Lung (tissue), 10 donors: ENCODE data around the gene SMIM11. TPM values are rescaled to one million over a fixed set of nuclear protein-coding genes. Genes with fewer than 3 reads are reported as not detected.
"Not testable (repeated sequence)": the region's sequence is repeated elsewhere in the genome, so short reads cannot be mapped to it uniquely, and the experiment has no call there.

Source experiments
- ATAC-seq: fragments of 200-7000 bp; cut with Tn5 transposase; one replicate; pipeline ENCODE4 v1.9.1; 2020; ENCODE audit warnings: moderate number of reproducible peaks; ENCODE audit not compliant: insufficient read depth, low FRiP score
- DNase-seq, 3 donors: peaks; one replicate each; pipeline ENCODE4 v3.0.0-alpha.2; 2013 to 2017
- H3K27ac ChIP-seq, 2 donors: one replicate each; pipeline ENCODE4 v1.5.1; 2013; ENCODE audit warnings: mild to moderate bottlenecking in 2 of 2, moderate library complexity in 2 of 2, control low read depth in 1 of 2, inconsistent platforms in 1 of 2, low read depth in 1 of 2, low read length in 1 of 2
- H3K27me3 ChIP-seq, 3 donors: one replicate each; pipeline ENCODE4 v1.5.1; 2013; ENCODE audit warnings: low read length in 2 of 3; ENCODE audit not compliant: control insufficient read depth in 3 of 3, insufficient read depth in 3 of 3
- H3K36me3 ChIP-seq, 4 donors: one replicate each; pipeline ENCODE4 v1.5.1; 2013; ENCODE audit warnings: low read length in 4 of 4, mild to moderate bottlenecking in 1 of 4, moderate library complexity in 1 of 4; ENCODE audit not compliant: control insufficient read depth in 4 of 4, insufficient read depth in 4 of 4
- H3K4me1 ChIP-seq, 5 donors: one replicate each; pipeline ENCODE4 v1.5.1; 2013; ENCODE audit warnings: low read length in 5 of 5, mild to moderate bottlenecking in 2 of 5, moderate library complexity in 1 of 5; ENCODE audit not compliant: control insufficient read depth in 5 of 5, insufficient read depth in 5 of 5
- H3K4me3 ChIP-seq: one replicate; pipeline ENCODE4 v1.5.1; 2013; ENCODE audit warnings: mild to moderate bottlenecking, control low read depth, moderate library complexity
- H3K9ac ChIP-seq, 2 donors: one replicate each; pipeline ENCODE4 v1.5.1; 2013; ENCODE audit warnings: low read length in 2 of 2, control low read depth in 1 of 2; ENCODE audit not compliant: insufficient read depth in 1 of 2
- H3K9me3 ChIP-seq, 4 donors: one replicate each; pipeline ENCODE4 v1.5.1; 2013; ENCODE audit warnings: low read length in 3 of 4, mild to moderate bottlenecking in 1 of 4, moderate library complexity in 1 of 4; ENCODE audit not compliant: control insufficient read depth in 4 of 4, insufficient read depth in 3 of 4
- WGBS, 2 donors: extraction: QIAGEN DNeasy Blood & Tissue Kit; methylation state at CpG; one replicate each; pipeline ENCODE4 v1.1.7; 2013; 5-methylcytosine and 5-hydroxymethylcytosine counted together
- polyA plus RNA-seq, 2 donors: library from polyadenylated mRNA; stranded (reverse); fragments of 200-250 nt; gene quantifications; one replicate each; pipeline ENCODE4 v1.2.1, GENCODE V29; 2013
- total RNA-seq, 2 donors: library from RNA; depleted of rRNA in 1 of 2; stranded (reverse); fragments of >200 nt in 1 of 2; gene quantifications; one replicate each; pipeline ENCODE4 v1.2.1, GENCODE V29; 2014 to 2021
- donor health status: Bipolar disorder and iron deficiency.
- donor health status: healthy.
- donor health status: DM: yes; HTN: yes; CAD: no.

The SMIM11 gene
- total and polyA plus RNA-seq, 4 donors, result 3.5 to 8.0 (median 6.6) TPM

GRCh38 chr21:34404742-34405141, 29.4 kb downstream of the SMIM11 start:
- H3K4me1 ChIP-seq, H3K4me3 ChIP-seq, H3K27me3 ChIP-seq, ATAC-seq, DNase-seq, H3K9me3 ChIP-seq, H3K36me3 ChIP-seq, H3K9ac ChIP-seq, H3K27ac ChIP-seq: not testable (repeated sequence)
- WGBS, 2 donors, result no CpG with 5 or more reads among the region's 5 CpGs

GRCh38 chr21:34405686-34406085, 30.4 kb downstream of the SMIM11 start:
- not testable (repeated sequence) for DNase-seq, H3K27ac ChIP-seq, H3K36me3 ChIP-seq, H3K27me3 ChIP-seq, H3K4me3 ChIP-seq, ATAC-seq, H3K9me3 ChIP-seq, H3K9ac ChIP-seq, H3K4me1 ChIP-seq
- WGBS, 2 donors, result no CpG with 5 or more reads among the region's 2 CpGs

GRCh38 chr21:34406102-34406501, 30.8 kb downstream of the SMIM11 start:
- H3K4me3 ChIP-seq, H3K27ac ChIP-seq, H3K36me3 ChIP-seq, DNase-seq, H3K9ac ChIP-seq, ATAC-seq, H3K27me3 ChIP-seq, H3K4me1 ChIP-seq, H3K9me3 ChIP-seq: not testable (repeated sequence)
- WGBS, 2 donors, result no CpG with 5 or more reads among the region's 6 CpGs

GRCh38 chr21:34406676-34407075, 31.4 kb downstream of the SMIM11 start:
- H3K4me3 ChIP-seq, H3K9me3 ChIP-seq, H3K9ac ChIP-seq, H3K27me3 ChIP-seq, H3K36me3 ChIP-seq, H3K27ac ChIP-seq, DNase-seq, ATAC-seq, H3K4me1 ChIP-seq: not testable (repeated sequence)
- WGBS, 2 donors, result no CpG with 5 or more reads among the region's 2 CpGs

GRCh38 chr21:34407294-34407693, 32.0 kb downstream of the SMIM11 start:
- H3K4me1 ChIP-seq, H3K9me3 ChIP-seq, H3K27me3 ChIP-seq, ATAC-seq, DNase-seq, H3K9ac ChIP-seq, H3K4me3 ChIP-seq, H3K36me3 ChIP-seq, H3K27ac ChIP-seq: not testable (repeated sequence)
- no CpG with 5 or more reads among the region's 9 CpGs for WGBS, 2 donors

GRCh38 chr21:34417448-34418077, 42.3 kb downstream of the SMIM11 start:
- H3K4me3 ChIP-seq, ATAC-seq, H3K36me3 ChIP-seq, H3K27ac ChIP-seq, H3K9me3 ChIP-seq, H3K27me3 ChIP-seq, DNase-seq, H3K9ac ChIP-seq, H3K4me1 ChIP-seq: not testable (repeated sequence)
- no CpG with 5 or more reads among the region's 5 CpGs for WGBS, 2 donors

GRCh38 chr21:34423805-34424204, 48.5 kb downstream of the SMIM11 start, which contains the start of gene SMIM34:
SMIM34 (minus strand) TSS chr21:34423951; CDS start chr21:34423839, 112 bp downstream.
- not testable (repeated sequence) for H3K4me3 ChIP-seq, H3K36me3 ChIP-seq, H3K4me1 ChIP-seq, H3K27ac ChIP-seq, ATAC-seq, H3K9me3 ChIP-seq, H3K9ac ChIP-seq, DNase-seq, H3K27me3 ChIP-seq
- WGBS, 2 donors, result no CpG with 5 or more reads among the region's 4 CpGs

- not testable (repeated sequence) for ATAC-seq, H3K9ac ChIP-seq, H3K27me3 ChIP-seq, H3K9me3 ChIP-seq, DNase-seq, H3K4me3 ChIP-seq, H3K36me3 ChIP-seq, H3K27ac ChIP-seq, H3K4me1 ChIP-seq
- no CpG with 5 or more reads among the region's 8 CpGs for WGBS, 2 donors
These were observed 52.0 kb downstream of the SMIM11 start for GRCh38 chr21:34427339-34427738.
